Fibroblast of the conjunctiva (primary cell): ENCODE results near the gene DIP2C.
"Not testable (repeated sequence)": the region's sequence is repeated elsewhere in the genome, so short reads cannot be mapped to it uniquely, and the experiment has no call there.

Source experiments
- DNase-seq: peaks from one replicate; pipeline ENCODE4 v3.0.0-alpha.2; 2010; ENCODE audit warnings: low read depth

The DIP2C gene

GRCh38 chr10:450463-450862 lies 239.0 kb downstream of the DIP2C start:
- no peak for DNase-seq

- not testable (repeated sequence) for DNase-seq
These were observed 240.1 kb downstream of the DIP2C start for GRCh38 chr10:449331-449730.

GRCh38 chr10:443459-443858 lies 246.0 kb downstream of the DIP2C start:
- no peak for DNase-seq

GRCh38 chr10:442209-442608 lies 247.3 kb downstream of the DIP2C start:
- DNase-seq = no peak

- no peak for DNase-seq
These were observed 247.8 kb downstream of the DIP2C start for GRCh38 chr10:441659-442058.

GRCh38 chr10:440127-440526 lies 249.3 kb downstream of the DIP2C start:
- DNase-seq = no peak

- DNase-seq = no peak
These were observed 251.6 kb downstream of the DIP2C start for GRCh38 chr10:437698-438490.

GRCh38 chr10:436911-437665 lies 252.4 kb downstream of the DIP2C start:
- DNase-seq = no peak

- no peak for DNase-seq
These were observed 253.3 kb downstream of the DIP2C start for GRCh38 chr10:436013-436697.

GRCh38 chr10:435397-435796 lies 254.1 kb downstream of the DIP2C start:
- DNase-seq = no peak

- DNase-seq = no peak
These were observed 259.8 kb downstream of the DIP2C start for GRCh38 chr10:429696-430095.

- no peak for DNase-seq
These were observed 261.5 kb downstream of the DIP2C start for GRCh38 chr10:427761-428519.

GRCh38 chr10:425365-425764 lies 264.1 kb downstream of the DIP2C start:
- not testable (repeated sequence) for DNase-seq

GRCh38 chr10:424724-425123 lies 264.7 kb downstream of the DIP2C start:
- not testable (repeated sequence) for DNase-seq

- no peak for DNase-seq
These were observed 266.3 kb downstream of the DIP2C start for GRCh38 chr10:423178-423577.

GRCh38 chr10:422675-423074 lies 266.8 kb downstream of the DIP2C start:
- DNase-seq = no peak

GRCh38 chr10:422241-422640 lies 267.2 kb downstream of the DIP2C start:
- DNase-seq = no peak

- DNase-seq = no peak
These were observed 268.3 kb downstream of the DIP2C start for GRCh38 chr10:421170-421569.

GRCh38 chr10:420154-421121 lies 269.0 kb downstream of the DIP2C start:
- no peak for DNase-seq

GRCh38 chr10:418894-419293 lies 270.6 kb downstream of the DIP2C start:
- no peak for DNase-seq

- no peak for DNase-seq
These were observed 271.2 kb downstream of the DIP2C start for GRCh38 chr10:418226-418625.
